ENCODE measurements around the gene RPGR. TPM values are rescaled to one million over a fixed set of nuclear protein-coding genes. Genes with fewer than 3 reads are reported as not detected.

The RPGR gene
- total RNA-seq, 1 donor from 2014 or later, result 9.2 TPM

GRCh38 chrX:38315186-38315585 is 12.1 kb downstream of the RPGR start:
- Mint-ChIP-seq H3K4me3 (ENCODE audit: unreplicated experiment) (no peak overlapping the region), H3K27me3 (ENCODE audit: unreplicated experiment) (no peaks in the 10 kb centered on the region), H3K4me1 (ENCODE audit: unreplicated experiment) (peaks cover 10% of the 10 kb centered on the region), H3K27ac (ENCODE audit: unreplicated experiment) (no peak overlapping the region), H3K9me3 (ENCODE audit: unreplicated experiment) (peaks cover 13% of the 10 kb centered on the region), H3K36me3 (ENCODE audit: unreplicated experiment) (peaks cover 3% of the 10 kb centered on the region)
- DNase-seq (ENCODE audit: extremely low spot score, unreplicated experiment), result no peak
- no peak for TF ChIP-seq CTCF (IDR thresholded peaks at IDR 0.05)

- Mint-ChIP-seq H3K4me3 (ENCODE audit: unreplicated experiment) (no peak overlapping the region), H3K4me1 (ENCODE audit: unreplicated experiment) (peaks cover 10% of the 10 kb centered on the region), H3K9me3 (ENCODE audit: unreplicated experiment) (peaks cover 13% of the 10 kb centered on the region), H3K27ac (ENCODE audit: unreplicated experiment) (no peak overlapping the region), H3K36me3 (ENCODE audit: unreplicated experiment) (peaks cover 3% of the 10 kb centered on the region), H3K27me3 (ENCODE audit: unreplicated experiment) (no peaks in the 10 kb centered on the region)
- TF ChIP-seq CTCF (IDR thresholded peaks at IDR 0.05), result no peak
- no peak for DNase-seq (ENCODE audit: extremely low spot score, unreplicated experiment)
Observed at GRCh38 chrX:38313190-38313589, 14.1 kb downstream of the RPGR start.

GRCh38 chrX:38312436-38312835 is 14.9 kb downstream of the RPGR start:
- Mint-ChIP-seq H3K4me3 (ENCODE audit: unreplicated experiment) (no peak overlapping the region), H3K4me1 (ENCODE audit: unreplicated experiment) (peaks cover 10% of the 10 kb centered on the region), H3K9me3 (ENCODE audit: unreplicated experiment) (peaks cover 13% of the 10 kb centered on the region), H3K27ac (ENCODE audit: unreplicated experiment) (no peak overlapping the region), H3K27me3 (ENCODE audit: unreplicated experiment) (no peaks in the 10 kb centered on the region), H3K36me3 (ENCODE audit: unreplicated experiment) (peaks cover 3% of the 10 kb centered on the region)
- TF ChIP-seq CTCF (IDR thresholded peaks at IDR 0.05), result no peak
- DNase-seq (ENCODE audit: extremely low spot score, unreplicated experiment), result no peak

- Mint-ChIP-seq H3K27me3 (ENCODE audit: unreplicated experiment) (no peaks in the 10 kb centered on the region), H3K36me3 (ENCODE audit: unreplicated experiment) (peaks cover 3% of the 10 kb centered on the region), H3K27ac (ENCODE audit: unreplicated experiment) (no peak overlapping the region), H3K4me1 (ENCODE audit: unreplicated experiment) (peaks cover 10% of the 10 kb centered on the region), H3K4me3 (ENCODE audit: unreplicated experiment) (no peak overlapping the region), H3K9me3 (ENCODE audit: unreplicated experiment) (peaks cover 13% of the 10 kb centered on the region)
- no peak for DNase-seq (ENCODE audit: extremely low spot score, unreplicated experiment)
- TF ChIP-seq CTCF (IDR thresholded peaks at IDR 0.05), result no peak
Observed at GRCh38 chrX:38311743-38312142, 15.6 kb downstream of the RPGR start.

GRCh38 chrX:38305971-38306370 is 21.3 kb downstream of the RPGR start:
- TF ChIP-seq CTCF (IDR thresholded peaks at IDR 0.05), result no peak
- Mint-ChIP-seq H3K27me3 (ENCODE audit: unreplicated experiment) (no peaks in the 10 kb centered on the region), H3K4me1 (ENCODE audit: unreplicated experiment) (no peaks in the 10 kb centered on the region), H3K36me3 (ENCODE audit: unreplicated experiment) (no peaks in the 10 kb centered on the region), H3K27ac (ENCODE audit: unreplicated experiment) (no peak overlapping the region), H3K4me3 (ENCODE audit: unreplicated experiment) (no peak overlapping the region), H3K9me3 (ENCODE audit: unreplicated experiment) (peaks cover 4% of the 10 kb centered on the region)
- DNase-seq (ENCODE audit: extremely low spot score, unreplicated experiment), result no peak

Measured in osteocyte (in vitro differentiated cells).